Measurements from ENCODE around the gene SCP2.

DNA sequence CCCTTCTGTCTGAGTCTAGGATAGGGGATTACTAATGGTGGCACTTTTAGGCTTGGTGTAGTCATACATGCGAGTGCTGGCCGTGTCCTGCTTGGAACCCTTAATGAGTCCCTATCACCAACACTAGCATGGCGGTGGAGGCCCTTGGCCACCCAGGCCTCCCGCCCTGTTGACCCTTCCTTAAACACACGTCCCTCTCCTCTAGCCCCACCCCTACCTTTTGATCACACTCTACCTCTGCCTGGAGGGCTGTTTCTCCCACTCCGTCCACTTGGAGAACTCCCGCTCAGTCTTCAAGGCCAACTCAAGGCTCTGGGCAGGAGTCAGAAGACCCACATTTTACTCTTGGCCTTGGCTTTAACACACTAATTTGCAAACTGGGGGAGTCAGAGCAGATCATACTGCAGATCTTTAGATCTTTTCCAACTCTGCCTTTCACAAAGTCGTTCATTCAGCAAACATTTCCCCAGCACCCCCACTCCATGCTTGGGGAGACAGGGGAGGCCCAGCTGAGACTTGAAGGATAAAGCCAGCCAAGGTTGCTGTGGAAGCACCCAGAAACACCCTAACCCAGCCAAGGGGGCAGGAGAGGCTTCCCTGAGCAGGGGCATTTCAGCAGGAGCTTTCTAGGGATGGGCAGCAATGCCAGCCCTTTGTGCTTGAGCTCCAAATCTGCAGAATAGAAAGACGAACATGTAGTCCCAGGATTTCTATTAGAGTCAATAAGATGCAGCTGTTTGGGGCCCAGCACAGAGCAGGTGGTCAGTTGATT lies 136.9 kb downstream of the SCP2 start:
- TF ChIP-seq ZNF70 (CRISPR knock-in tag; IDR thresholded peaks at IDR 0.05) (no peak), RARB (CRISPR knock-in tag; IDR thresholded peaks at IDR 0.05) (no peak), GLIS3 (CRISPR knock-in tag; IDR thresholded peaks at IDR 0.05) (no peak), BACH2 (CRISPR knock-in tag; IDR thresholded peaks at IDR 0.05; ENCODE audit: borderline replicate concordance) (no peak), PPARA (CRISPR knock-in tag; IDR thresholded peaks at IDR 0.05; ENCODE audit: borderline replicate concordance) (no peak), ESRRG (CRISPR knock-in tag; IDR thresholded peaks at IDR 0.05) (no peak), ZFP3 (CRISPR knock-in tag; IDR thresholded peaks at IDR 0.05) (no peak), ZFP30 (CRISPR knock-in tag; IDR thresholded peaks at IDR 0.05) (no peak)
- TF ChIP-seq, protein P1, sequence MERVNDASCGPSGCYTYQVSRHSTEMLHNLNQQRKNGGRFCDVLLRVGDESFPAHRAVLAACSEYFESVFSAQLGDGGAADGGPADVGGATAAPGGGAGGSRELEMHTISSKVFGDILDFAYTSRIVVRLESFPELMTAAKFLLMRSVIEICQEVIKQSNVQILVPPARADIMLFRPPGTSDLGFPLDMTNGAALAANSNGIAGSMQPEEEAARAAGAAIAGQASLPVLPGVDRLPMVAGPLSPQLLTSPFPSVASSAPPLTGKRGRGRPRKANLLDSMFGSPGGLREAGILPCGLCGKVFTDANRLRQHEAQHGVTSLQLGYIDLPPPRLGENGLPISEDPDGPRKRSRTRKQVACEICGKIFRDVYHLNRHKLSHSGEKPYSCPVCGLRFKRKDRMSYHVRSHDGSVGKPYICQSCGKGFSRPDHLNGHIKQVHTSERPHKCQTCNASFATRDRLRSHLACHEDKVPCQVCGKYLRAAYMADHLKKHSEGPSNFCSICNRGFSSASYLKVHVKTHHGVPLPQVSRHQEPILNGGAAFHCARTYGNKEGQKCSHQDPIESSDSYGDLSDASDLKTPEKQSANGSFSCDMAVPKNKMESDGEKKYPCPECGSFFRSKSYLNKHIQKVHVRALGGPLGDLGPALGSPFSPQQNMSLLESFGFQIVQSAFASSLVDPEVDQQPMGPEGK (CRISPR knock-in tag; IDR thresholded peaks at IDR 0.05; ENCODE audit: borderline replicate concordance): no peak

Measured in SK-N-SH treated with all-trans-retinoic acid at 6 μM for 48 hours (cell line).